Thyroid gland (tissue), 4 donors: ENCODE data around the gene SLC10A7.

Experiments used
- CTCF ChIP-seq, 6 experiments: fragments of 200-600 bp in 3 of 6; fragments of 450-650 bp in 3 of 6; sonication (generic) in 3 of 6; IDR thresholded peaks; one replicate each; pipeline ENCODE4 v1.5.1; 2016 to 2019; ENCODE audit warnings: antibody characterized with exemption in 6 of 6, mild to moderate bottlenecking in 2 of 6, inconsistent platforms in 1 of 6, moderate library complexity in 1 of 6
- POLR2A ChIP-seq, 2 donors: fragments of 450-650 bp; IDR thresholded peaks; one replicate each; pipeline ENCODE4 v1.6.1; 2017; ENCODE audit warnings: antibody characterized with exemption in 2 of 2, mild to moderate bottlenecking in 2 of 2, moderate library complexity in 1 of 2

GRCh38 chr4:146417822-146418221 is 103.9 kb downstream of the SLC10A7 start:
- TF ChIP-seq CTCF (IDR thresholded peaks at IDR 0.05) = no peak
- no peak for TF ChIP-seq POLR2A (IDR thresholded peaks at IDR 0.05)
